BJ (cell line): ENCODE results near the gene STK11. TPM values are rescaled to one million over a fixed set of nuclear protein-coding genes. Genes with fewer than 3 reads are reported as not detected.

Source experiments
- CTCF ChIA-PET: fragments of 350-600 bp; formaldehyde crosslinking; extraction: SDS; loops from one replicate; lab custom pipeline; 2021; ENCODE audit warnings: antibody characterized with exemption, inconsistent platforms; lab: Yijun Ruan, JAX
- POLR2A ChIA-PET: fragments of 300-600 bp; sonication (Branson Sonifier 250); formaldehyde crosslinking; extraction: SDS; loops from one replicate; lab custom pipeline; 2021; ENCODE audit warnings: antibody characterized with exemption; lab: Charles Lee
- DNase-seq: peaks from one replicate; pipeline ENCODE4 v3.0.0-alpha.2; 2011; ENCODE audit warnings: low read depth
- H3K27me3 ChIP-seq: 2 replicates; pipeline ENCODE4 v1.6.0; 2011; ENCODE audit warnings: low read length; ENCODE audit not compliant: control insufficient read depth, insufficient read depth
- H3K36me3 ChIP-seq: 2 replicates; pipeline ENCODE4 v1.5.1; 2011; ENCODE audit warnings: low read length; ENCODE audit not compliant: control insufficient read depth, insufficient read depth
- H3K4me3 ChIP-seq: 2 replicates; pipeline ENCODE4 v1.5.1; 2011; ENCODE audit warnings: low read depth, mild to moderate bottlenecking, control low read depth, low read length
- CTCF ChIP-seq: IDR thresholded peaks from 2 replicates; pipeline ENCODE4 v1.5.1; 2011; ENCODE audit warnings: low read depth, mild to moderate bottlenecking, control low read depth, inconsistent platforms, low read length, moderate library complexity; ENCODE audit not compliant: insufficient read depth
- polyA plus RNA-seq: library from polyadenylated mRNA; depleted of rRNA; stranded (reverse); fragments of >200 nt; gene quantifications from 2 replicates; pipeline ENCODE4 v1.2.3, GENCODE V29; 2011

STK11 gene
- polyA plus RNA-seq, 1 experiment, result 33.6 TPM

- ChIA-PET POLR2A (no interaction called here), CTCF (interaction anchor here (1.0 kb wide), 1 partner anchor 16 kb away, joined by 5 read pairs; no protein-coding TSS in a partner anchor)
- TF ChIP-seq CTCF, result no peak
These were observed 44.4 kb downstream of the STK11 start for GRCh38 chr19:1249990-1250436.

GRCh38 chr19:1250437-1251260 is 45.1 kb downstream of the STK11 start:
- TF ChIP-seq CTCF, result no peak
- no peak for DNase-seq
- CTCF ChIA-PET, result interaction anchor here (1.0 to 6.2 kb wide), 2 partner anchors 15 to 16 kb away, joined by 5 to 104 read pairs; partner anchors contain the start of gene CIRBP
- Histone ChIP-seq H3K4me3 (peak overlapping the region; percentile 73), H3K27me3 (no peaks in the 10 kb centered on the region), H3K36me3 (peaks cover 32% of the 10 kb centered on the region)
- POLR2A ChIA-PET, result no interaction called here

More at GRCh38 chr19:1249990-1250436, 44.4 kb downstream of the STK11 start:
- Histone ChIP-seq H3K4me3 (peak overlapping the region; percentile 73), H3K27me3 (no peaks in the 10 kb centered on the region), H3K36me3 (peaks cover 26% of the 10 kb centered on the region)
- DNase-seq, result no peak

- no peak for TF ChIP-seq CTCF
- Histone ChIP-seq H3K36me3 (peaks cover 39% of the 10 kb centered on the region), H3K27me3 (no peaks in the 10 kb centered on the region), H3K4me3 (peak overlapping the region; percentile 73)
- POLR2A ChIA-PET, result interaction anchor here (0.7 kb wide), 1 partner anchor 18 kb away, joined by 16 read pairs; the partner anchor contains the start of gene CIRBP
- DNase-seq, result no peak
- CTCF ChIA-PET, result interaction anchor here (1.5 to 6.2 kb wide), 2 partner anchors 15 to 21 kb away, joined by 3 to 104 read pairs; partner anchors contain the start of gene CIRBP
These were observed 46.0 kb downstream of the STK11 start for GRCh38 chr19:1251330-1252220.

- Histone ChIP-seq H3K36me3 (peaks cover 45% of the 10 kb centered on the region), H3K4me3 (peak overlapping the region; percentile 73), H3K27me3 (no peaks in the 10 kb centered on the region)
- POLR2A ChIA-PET, result interaction anchor here (0.8 to 2.3 kb wide), 5 partner anchors 8 to 148 kb away, joined by 3 to 44 read pairs (median 7); partner anchors contain the start of genes CIRBP and GPX4
- TF ChIP-seq CTCF, result no peak
- DNase-seq, result peak; percentile 81
- CTCF ChIA-PET, result interaction anchor here (1.5 to 6.2 kb wide), 4 partner anchors 8 to 21 kb away, joined by 3 to 104 read pairs (median 20); partner anchors contain the start of gene CIRBP
These were observed 46.7 kb downstream of the STK11 start for GRCh38 chr19:1252221-1252820.
